HG02938 (cell line): Measurements from ENCODE around the gene CUX1.
A peak's percentile ranks its signal among the peaks of the same experiment; 100 is the strongest.
"Not testable (repeated sequence)": the region's sequence is repeated elsewhere in the genome, so short reads cannot be mapped to it uniquely, and the experiment has no call there.

Source experiments
- ATAC-seq: cut with Tn5 transposase; IDR thresholded peaks from one replicate; pipeline ENCODE4 v1.9.1; 2021; ENCODE audit warnings: mild to moderate bottlenecking, moderate library complexity; ENCODE audit not compliant: unreplicated experiment

CUX1 gene

GRCh38 chr7:101846800-101847538 is 29.5 kb downstream of the CUX1 start:
- no peak for ATAC-seq

- ATAC-seq: no peak
Observed at GRCh38 chr7:101848208-101848951, 31.0 kb downstream of the CUX1 start.

GRCh38 chr7:101849314-101849713 is 31.9 kb downstream of the CUX1 start:
- not testable (repeated sequence) for ATAC-seq

GRCh38 chr7:101852364-101852763 is 34.9 kb downstream of the CUX1 start:
- ATAC-seq: not testable (repeated sequence)

- no peak for ATAC-seq
Observed at GRCh38 chr7:101853684-101854083, 36.3 kb downstream of the CUX1 start.

- ATAC-seq: no peak
Observed at GRCh38 chr7:101854084-101854865, 36.8 kb downstream of the CUX1 start.

GRCh38 chr7:101856473-101857357 is 39.3 kb downstream of the CUX1 start:
- peak; percentile 86 for ATAC-seq

- ATAC-seq: peak; percentile 32
Observed at GRCh38 chr7:101857358-101857811, 40.0 kb downstream of the CUX1 start.

GRCh38 chr7:101858437-101859385 is 41.3 kb downstream of the CUX1 start:
- no peak for ATAC-seq

GRCh38 chr7:101859411-101860106 is 42.1 kb downstream of the CUX1 start:
- no peak for ATAC-seq

- ATAC-seq: no peak
Observed at GRCh38 chr7:101860316-101861217, 43.1 kb downstream of the CUX1 start.

- no peak for ATAC-seq
Observed at GRCh38 chr7:101861218-101861775, 43.9 kb downstream of the CUX1 start.

GRCh38 chr7:101862280-101863220 is 45.1 kb downstream of the CUX1 start:
- no peak for ATAC-seq

GRCh38 chr7:101863598-101863997 is 46.2 kb downstream of the CUX1 start:
- no peak for ATAC-seq

GRCh38 chr7:101864039-101864438 is 46.6 kb downstream of the CUX1 start:
- ATAC-seq: no peak

GRCh38 chr7:101865031-101865430 is 47.6 kb downstream of the CUX1 start:
- no peak for ATAC-seq
